HuH-7 (cell line): Measurements from ENCODE around the gene ABI3.

Experiments used
- DNase-seq: peaks from one replicate; pipeline ENCODE4 v3.0.0; 2011; ENCODE audit warnings: low spot score

ABI3 gene

DNA sequence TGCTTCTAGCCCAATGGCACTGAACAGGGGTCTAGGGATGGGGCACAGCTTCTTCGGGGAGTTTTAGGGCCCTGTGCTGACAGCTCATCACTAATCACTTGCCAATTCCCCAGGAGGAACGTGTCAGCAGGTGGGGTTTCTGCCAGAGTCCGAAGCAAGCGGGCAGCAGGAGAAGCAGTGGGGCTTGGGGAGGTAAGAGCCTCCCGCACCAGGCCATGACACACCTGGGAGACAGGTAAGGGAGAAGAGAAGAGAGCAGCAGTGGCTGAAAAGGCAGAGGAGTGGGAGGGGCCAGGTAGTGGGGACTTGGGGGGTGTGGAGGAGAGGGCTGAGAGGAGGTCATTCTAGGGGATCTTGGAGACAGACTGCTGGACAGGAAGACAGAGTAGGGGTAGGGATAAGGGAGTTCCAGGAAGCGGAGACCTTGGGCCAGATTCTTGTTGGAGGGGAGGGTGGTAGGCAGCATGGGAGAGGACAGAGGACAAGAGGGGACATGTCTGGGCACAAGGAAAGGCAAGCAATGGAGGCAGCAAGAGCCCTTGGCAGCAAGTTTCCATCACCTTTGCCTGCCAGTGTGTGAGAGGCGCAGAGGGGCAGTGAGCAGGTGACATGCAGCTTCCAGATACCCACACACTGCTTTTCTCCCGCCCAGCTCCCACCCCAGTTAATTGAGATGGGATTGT lies 15.2 kb downstream of the ABI3 start:
- DNase-seq, result no peak

GRCh38 chr17:49226771-49227435 lies 16.4 kb downstream of the ABI3 start:
- DNase-seq, result no peak

DNA sequence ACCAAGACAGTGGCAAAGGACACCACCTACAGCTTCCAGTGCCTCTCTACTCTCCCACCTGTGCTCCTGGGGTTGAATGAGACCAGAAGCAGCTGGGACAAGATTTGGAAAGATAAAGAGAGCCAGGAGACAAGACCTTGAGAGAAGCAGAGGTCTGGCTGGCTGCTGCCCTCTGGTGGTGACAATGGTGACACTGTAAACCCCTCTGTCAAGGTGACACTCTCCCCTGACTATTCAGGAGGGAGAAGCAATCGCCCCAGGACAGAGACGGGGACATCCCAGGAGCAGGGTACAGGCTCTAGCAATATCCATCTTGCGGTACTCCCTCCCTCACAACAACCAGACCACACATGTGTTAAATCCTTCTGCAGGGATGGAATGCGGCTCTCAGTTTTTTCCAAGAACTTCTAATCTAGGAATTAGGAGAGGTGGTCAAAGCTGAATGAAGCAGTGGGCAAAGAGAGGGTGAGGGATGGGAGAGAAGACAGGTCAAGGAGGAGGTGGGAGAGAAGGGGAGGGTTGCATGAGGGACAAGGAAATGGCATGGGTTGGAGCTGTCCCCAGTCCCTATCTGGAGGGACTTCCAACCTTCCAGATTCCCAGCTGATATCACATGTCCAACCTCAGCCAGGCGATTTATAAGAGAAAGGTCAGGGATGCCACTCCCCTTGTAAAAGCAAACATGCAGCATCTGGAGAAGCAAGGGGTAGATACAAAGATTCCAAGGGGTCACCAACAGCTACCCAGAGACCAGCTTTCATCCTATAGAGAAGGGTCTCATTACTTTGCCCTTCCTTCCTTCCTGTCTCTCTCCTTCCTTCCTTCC lies 17.1 kb downstream of the ABI3 start:
- peak; percentile 96 for DNase-seq

- DNase-seq, result no peak
These were observed 18.7 kb downstream of the ABI3 start for GRCh38 chr17:49229076-49229804.

- DNase-seq, result no peak
These were observed 19.5 kb downstream of the ABI3 start for GRCh38 chr17:49229805-49230600.

DNA sequence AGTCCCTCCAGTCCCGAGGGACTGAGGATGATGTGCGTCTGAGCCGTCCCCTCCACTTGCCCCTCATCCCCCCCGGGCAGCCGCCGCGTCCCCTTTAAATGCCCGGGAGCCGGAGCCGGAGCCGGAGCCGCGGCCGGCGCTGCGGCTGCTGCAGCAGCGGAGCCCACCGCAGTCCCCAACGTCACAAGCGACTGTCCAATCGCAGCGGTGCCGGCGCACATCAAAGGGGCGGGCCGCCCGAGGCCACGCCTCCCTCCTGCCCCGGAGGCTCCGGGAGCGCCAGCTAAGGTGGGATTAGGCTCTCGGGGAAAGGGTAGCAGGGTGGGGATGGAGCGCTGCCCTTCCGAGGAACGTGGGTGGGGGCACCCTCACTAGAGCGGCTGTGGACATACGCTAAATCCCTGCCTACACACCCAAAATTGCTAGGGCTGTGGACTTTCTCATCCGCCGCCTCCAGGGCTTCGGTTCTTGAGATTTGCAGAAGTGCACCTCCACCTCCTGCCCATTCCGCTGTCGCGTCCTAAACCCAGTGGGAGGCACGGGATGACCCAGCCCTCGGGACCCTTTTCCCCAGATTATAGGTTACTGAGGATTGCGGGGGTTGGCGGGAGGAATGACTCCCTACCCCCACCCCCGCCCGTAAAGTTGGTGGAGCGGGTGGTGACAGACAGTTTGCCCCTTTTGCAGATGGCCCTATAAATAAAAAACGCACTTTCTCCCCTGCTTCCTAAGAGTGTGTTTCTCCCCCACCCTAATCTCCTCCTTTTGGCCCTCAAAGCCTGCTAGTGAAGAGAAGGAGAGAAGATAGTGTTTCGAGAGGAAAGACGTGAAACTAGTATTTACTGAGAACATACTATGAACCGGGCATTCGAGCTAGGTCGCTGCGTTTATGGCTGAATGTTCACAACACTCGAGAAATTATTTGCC lies 20.4 kb downstream of the ABI3 start, which contains the start of gene PHOSPHO1:
Gene PHOSPHO1, minus strand, starts transcription at position 152 of the 927 bp plus-strand sequence. CDS start 4,096 bp downstream, outside the sequence.
- DNase-seq, result peak; percentile 99

DNA sequence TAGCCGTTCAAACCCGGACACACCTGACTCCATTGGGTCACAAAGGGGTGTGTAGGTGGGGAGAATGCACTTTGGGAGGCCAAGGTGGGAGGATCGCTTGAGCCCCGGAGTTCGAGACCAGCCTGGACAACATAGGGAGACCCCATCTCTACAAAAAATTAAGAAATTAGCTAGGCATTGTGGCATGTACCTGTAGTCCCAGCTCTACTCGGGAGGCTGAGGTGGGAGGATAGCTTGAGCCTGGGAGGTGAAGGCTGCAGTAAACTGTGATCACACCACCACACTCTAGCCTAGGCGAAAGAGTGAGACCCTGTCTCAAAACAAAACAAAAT lies 21.0 kb downstream of the ABI3 start:
- DNase-seq, result no peak

- no peak for DNase-seq
These were observed 24.1 kb downstream of the ABI3 start for GRCh38 chr17:49234509-49235080.

GRCh38 chr17:49235896-49236295 lies 25.4 kb downstream of the ABI3 start:
- DNase-seq, result no peak

GRCh38 chr17:49239963-49240362 lies 29.5 kb downstream of the ABI3 start:
- DNase-seq, result no peak

GRCh38 chr17:49240619-49241018 lies 30.1 kb downstream of the ABI3 start:
- DNase-seq, result no peak

DNA sequence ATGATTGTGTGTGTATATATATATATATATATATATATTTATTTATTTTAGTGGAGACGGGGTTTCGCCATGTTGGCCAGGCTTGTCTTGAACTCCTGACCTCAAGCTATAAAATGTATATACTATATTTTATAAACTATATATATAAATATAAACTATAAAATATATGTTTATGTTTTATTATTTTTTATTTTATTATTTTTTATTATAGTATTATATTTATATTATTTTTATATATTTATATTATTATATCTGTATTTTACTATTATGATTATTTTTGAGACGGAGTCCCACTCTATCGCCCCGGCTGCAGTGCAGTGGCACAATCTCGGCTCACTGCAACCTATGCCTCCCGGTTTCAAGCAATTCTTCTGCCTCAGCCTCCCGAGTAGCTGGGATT lies 30.5 kb downstream of the ABI3 start:
- no peak for DNase-seq

DNA sequence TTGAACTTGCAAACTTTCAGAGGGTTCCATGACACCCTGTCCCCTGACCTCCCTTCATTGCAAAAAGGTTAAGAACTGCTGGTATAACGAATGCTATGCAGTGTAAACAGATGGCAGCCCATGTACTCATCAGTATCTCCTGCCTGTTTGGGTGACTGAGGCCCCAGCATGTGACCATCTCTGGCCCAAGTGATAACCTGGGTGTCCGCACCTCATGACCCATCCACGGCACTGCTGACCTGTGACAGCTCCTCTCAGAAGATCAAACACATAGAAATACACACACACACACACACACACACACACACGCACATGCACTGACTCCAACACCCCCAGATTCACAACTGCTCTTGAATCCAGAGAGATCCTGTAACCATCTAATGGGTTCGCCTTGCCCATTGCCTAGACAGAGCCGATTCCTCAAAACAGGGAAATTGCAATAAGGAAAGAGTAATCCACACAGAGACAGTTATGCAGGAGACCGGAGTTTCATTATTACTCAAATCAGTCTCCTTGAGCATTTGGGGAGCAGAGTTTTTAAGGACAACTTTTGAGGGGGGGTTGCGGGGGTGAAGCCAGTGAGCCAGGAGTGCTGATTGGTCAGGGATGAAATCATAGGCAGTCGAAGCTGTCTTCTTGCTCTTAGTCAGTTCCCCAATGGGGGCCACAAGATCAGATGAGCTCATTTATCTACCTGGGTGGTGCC lies 31.3 kb downstream of the ABI3 start:
- DNase-seq, result no peak

DNA sequence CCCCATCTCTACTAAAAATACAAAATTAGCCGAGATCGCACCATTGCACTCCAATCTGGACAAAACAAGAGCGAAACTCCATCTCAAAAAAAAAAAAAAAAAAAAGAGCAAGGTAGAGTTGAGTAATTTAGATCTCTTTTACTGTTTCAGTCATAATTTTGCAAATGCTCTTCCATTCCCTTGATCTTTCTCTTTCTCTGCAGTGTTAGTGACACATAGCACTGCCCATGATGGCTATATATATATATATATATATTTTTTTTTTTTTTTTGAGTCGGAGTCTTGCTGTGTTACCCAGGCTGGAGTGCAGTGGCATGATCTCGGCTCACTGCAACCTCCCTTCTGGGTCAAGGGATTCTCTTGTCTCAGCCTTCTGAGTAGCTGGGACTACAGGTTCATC lies 32.3 kb downstream of the ABI3 start:
- DNase-seq, result no peak

DNA sequence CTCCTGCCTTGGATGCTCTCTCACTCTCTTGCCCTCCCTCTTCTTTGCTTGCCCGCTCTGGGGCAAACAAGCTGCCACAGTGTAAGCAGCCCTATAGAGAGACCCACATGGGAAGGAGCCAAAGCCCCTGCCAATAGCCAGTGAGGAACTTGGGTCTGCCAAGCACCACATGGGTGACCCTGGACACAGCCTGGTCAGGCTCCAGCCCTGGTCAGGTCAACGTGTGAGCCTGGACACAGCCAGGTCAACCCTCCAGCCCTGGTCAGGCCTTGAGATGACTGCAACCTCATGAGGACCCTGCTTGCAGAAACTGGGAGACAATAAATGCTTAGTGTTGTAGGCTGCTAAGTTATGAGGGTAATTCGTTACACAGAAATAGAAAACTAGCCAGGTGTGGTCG lies 34.3 kb downstream of the ABI3 start:
- no peak for DNase-seq

DNA sequence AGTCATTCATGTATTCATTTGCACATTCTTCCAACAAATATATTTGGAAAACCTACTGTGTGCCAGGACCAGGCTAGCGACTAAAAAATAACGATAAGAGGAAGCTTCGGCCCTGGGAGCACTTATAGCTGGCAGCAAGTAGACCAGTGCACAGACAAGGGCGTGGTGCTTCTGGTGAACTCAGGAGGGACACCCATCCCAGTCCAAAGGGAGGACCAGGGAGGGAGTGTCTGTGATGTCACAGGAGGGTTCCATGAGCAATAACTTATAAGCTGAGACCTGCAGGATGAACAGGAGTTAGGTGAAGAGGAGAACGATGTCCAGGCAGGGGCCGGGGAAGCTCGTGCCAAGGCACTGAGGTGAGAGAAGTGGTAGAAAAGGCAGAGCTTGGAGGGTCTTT lies 37.4 kb downstream of the ABI3 start:
- DNase-seq, result no peak

GRCh38 chr17:49249292-49249794 lies 38.8 kb downstream of the ABI3 start:
- DNase-seq, result no peak

- no peak for DNase-seq
These were observed 39.5 kb downstream of the ABI3 start for GRCh38 chr17:49249890-49250522.
